Fibroblast of skin of abdomen (primary cell): ENCODE results near the gene GAREM1.

Source experiments
- DNase-seq: peaks from one replicate; pipeline ENCODE4 v3.0.0-alpha.2; 2013

Gene GAREM1

GRCh38 chr18:32422978-32423740 lies 47.5 kb downstream of the GAREM1 start:
- no peak for DNase-seq

- DNase-seq: no peak
These were observed 48.5 kb downstream of the GAREM1 start for GRCh38 chr18:32422201-32422600.

- no peak for DNase-seq
These were observed 50.5 kb downstream of the GAREM1 start for GRCh38 chr18:32420084-32420750.

- no peak for DNase-seq
These were observed 52.5 kb downstream of the GAREM1 start for GRCh38 chr18:32418148-32418547.

GRCh38 chr18:32405588-32405987 lies 65.1 kb downstream of the GAREM1 start:
- no peak for DNase-seq

DNA sequence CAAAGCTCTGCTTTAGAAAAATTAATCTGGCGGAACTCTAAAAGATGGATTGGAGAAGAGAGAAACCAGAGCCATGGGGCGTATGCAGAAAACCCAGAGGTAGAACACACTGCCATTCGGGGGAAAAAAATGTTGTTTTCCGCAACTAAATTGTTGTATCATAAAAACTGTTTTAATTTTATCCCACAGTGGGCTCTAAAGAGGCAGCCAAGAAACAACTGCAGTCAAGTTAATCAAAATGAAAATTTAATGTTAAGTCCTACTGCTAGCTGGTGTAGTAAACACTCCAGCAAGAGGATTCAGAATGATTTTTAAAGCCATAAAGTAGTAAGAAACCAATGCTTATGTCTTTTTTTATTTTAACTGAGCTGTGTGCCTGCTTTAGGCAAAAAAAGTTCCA lies 69.1 kb downstream of the GAREM1 start:
- no peak for DNase-seq

- DNase-seq: no peak
These were observed 77.3 kb downstream of the GAREM1 start for GRCh38 chr18:32393407-32393806.

DNA sequence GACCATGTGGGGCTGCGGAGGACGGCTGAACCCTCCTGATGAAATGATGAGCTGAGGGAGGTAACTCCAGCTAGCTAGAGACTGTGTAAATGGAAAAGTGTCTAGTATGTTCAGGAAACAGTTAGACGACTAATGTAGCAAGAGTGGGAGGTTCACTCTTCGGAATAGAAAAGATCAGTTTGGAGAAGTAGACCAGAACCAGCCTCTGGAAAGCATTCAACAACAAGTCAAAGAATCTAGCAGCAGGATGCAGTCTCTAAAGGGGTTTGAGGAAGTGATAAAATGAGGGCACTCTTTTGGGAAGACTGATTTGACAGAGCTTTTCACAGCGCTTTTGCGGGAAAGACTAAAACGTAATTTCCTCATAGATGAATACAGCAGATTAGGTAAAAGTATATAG lies 79.6 kb downstream of the GAREM1 start:
- no peak for DNase-seq

DNA sequence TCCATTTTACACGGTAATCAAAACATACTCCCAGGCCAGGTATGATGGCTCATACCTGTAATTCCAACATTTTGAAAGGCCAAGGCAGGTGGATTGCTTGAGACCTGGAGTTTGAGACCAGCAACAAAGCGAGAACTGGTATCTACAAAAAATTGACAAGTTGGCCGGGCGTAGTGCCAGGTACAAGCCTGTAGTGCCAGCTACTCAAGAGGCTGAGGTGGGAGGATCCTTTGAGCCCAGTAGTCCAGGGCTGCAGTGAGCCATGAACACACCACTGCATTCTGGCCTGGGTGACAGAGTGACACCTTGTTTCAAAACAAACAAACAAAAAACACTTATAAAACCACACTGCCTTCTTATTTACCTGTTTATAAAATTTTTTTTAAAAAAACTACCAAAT lies 80.8 kb downstream of the GAREM1 start:
- no peak for DNase-seq

GRCh38 chr18:32389191-32389590 lies 81.5 kb downstream of the GAREM1 start:
- DNase-seq: no peak

GRCh38 chr18:32386471-32386870 lies 84.2 kb downstream of the GAREM1 start:
- peak; percentile 18 for DNase-seq

DNA sequence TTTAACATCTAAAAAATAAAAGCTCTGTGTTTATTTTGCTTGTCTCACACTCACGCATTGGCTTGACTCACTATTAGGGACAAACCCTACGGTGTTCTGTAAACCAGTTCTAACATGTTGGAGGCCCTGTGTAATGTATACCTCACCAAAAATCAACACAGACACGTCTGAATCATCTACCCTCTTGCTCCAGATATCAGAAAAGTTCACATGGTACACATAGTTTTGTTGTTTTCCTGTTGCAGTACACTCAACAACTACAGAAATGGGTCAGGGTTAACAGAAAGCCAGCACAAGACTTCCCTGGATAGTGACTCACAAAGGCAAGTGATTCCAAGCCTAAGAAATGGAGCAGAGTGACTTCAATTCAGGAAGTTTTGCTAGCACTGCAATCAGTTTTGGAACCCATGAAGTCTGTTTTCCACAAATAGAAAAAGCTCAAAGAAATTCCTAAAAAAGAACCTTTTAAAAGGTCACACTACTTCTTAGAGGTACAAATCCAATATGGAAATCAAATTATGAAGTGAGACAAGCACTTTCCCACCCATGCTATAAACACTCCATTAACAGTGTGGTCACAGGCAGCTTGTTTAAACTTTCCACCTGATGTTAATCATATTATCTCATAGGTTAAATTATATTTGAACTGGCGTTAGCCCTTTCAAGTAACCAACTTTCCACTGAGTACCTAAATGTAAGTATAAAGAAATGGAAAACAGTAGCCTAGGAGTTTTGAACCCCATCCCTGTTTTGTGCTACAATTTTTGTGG lies 87.4 kb downstream of the GAREM1 start:
- peak; percentile 70 for DNase-seq

DNA sequence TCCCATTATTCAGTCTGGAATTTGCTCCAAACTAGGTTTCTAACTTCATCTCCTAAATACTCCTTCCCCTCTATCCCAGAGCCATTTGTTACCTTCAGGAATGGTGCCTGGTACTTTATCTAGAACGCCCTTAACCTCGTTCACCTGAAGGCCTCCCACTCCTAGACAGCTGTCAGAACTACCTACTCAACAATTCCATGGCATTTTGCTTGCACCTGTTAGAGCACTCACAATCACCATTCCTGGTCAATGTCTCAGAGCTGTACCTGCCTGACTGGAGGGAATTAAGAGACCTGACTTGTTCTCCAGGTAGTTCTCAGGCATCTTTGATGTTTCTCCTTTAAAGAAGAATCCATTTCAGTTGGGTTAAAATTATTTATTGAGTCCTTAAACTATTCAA lies 88.9 kb downstream of the GAREM1 start:
- DNase-seq: no peak

DNA sequence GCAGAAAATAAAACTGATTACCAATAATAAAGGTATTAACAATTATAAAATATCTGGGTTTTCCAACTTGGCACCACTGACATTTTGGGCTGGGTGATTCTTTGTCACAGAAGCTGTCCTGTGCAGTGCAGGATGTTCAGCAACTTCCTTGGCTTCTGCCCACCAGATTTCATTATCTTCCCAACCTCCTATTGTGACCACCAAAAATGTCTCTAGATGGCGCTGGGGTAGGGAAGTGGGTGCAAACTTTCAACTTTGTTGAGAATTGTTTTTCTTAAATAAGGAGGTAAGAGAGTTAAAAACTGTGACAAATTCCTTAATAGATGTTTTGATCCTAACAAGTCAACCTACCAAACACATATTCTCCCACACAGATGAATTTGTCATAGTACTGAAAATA lies 90.1 kb downstream of the GAREM1 start:
- DNase-seq: no peak

DNA sequence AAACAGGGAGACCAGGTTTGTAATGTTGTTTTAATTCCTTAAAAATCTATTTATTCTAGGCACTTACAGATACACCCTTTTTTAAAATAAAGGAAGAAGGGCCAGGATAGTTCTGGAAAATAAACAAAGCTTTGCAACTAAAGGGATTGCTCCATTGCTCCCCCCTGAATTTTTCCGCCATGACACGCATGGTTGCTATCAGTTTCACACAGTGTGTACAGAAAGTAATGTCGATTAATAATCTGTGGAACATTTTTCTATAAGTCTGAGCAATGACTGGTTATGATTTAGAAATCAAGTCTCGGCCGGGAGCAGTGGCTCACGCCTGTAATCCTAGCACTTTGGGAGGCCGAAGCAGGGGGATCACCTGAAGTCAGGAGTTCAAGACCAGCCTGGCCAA lies 90.8 kb downstream of the GAREM1 start:
- DNase-seq: no peak

DNA sequence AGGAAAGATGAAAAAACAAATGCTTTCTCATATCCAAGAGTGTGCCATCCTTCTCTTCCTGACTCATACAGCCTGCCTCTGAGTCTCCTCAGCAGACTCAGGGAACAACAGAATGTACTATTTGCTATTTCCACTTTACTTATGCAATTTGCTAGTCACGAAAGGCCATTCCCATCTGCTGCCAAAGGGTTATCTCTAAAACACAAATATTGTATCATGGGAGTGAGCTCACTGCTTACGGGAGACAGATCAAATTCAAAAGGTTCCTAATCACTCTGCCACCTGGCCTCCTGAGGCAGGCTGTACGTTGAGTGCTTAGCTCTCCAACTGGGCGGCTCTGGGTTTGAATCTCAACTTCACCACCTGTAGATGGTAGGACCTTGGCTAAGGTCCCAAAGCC lies 92.0 kb downstream of the GAREM1 start:
- DNase-seq: no peak

DNA sequence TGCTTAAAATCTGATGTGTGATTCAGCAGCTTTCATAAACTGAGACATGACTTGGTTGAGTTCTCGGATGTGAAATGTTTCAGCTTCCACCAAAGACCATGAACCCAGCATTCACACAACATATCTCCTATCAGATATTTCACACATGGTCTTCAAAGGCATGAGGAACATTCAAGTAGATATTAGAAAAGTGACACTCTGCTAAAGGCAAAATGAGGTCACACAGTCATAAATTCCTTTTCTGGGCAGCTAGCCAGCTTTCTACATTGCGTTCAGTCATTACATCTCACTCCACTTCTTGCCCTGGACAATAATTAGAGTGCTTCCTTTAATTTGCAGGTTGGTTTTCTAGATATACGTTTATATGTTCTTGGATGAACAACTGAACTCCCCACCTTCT lies 96.7 kb downstream of the GAREM1 start:
- peak; percentile 48 for DNase-seq

DNA sequence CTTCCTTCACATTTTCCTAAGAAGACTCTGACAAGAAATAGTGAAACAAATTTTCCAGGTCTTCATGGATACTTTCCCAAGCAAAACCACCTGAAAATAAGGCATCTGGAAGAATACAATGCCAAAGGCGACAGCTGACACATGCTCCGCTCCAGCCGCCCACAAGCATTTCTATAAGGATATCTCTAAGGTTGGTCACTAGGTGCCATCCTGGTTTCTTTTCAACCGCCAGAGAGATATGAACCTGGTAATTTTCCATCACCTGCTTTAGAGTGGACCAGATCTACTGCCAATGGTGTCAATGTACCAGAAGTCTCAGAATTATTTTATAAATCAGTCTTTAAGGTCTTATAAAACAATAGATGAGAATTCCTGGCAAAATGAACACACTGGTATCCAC lies 97.2 kb downstream of the GAREM1 start:
- DNase-seq: no peak

GRCh38 chr18:32372381-32373061 lies 98.2 kb downstream of the GAREM1 start:
- no peak for DNase-seq

DNA sequence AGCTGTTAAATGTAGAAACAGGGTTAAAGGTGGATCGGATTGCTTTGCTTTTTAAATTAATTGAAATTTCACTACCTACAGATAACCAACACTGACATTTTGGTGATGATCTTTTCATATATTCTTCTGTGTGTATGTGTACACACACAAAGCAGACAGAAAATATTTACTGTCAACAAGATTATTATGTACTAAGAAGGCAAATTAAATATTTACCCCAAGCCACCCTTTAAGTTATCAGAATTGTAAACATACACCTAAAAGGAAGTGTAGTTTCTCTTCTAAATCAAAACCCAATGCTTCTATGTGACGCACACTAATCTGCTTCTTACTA lies 98.7 kb downstream of the GAREM1 start:
- no peak for DNase-seq

DNA sequence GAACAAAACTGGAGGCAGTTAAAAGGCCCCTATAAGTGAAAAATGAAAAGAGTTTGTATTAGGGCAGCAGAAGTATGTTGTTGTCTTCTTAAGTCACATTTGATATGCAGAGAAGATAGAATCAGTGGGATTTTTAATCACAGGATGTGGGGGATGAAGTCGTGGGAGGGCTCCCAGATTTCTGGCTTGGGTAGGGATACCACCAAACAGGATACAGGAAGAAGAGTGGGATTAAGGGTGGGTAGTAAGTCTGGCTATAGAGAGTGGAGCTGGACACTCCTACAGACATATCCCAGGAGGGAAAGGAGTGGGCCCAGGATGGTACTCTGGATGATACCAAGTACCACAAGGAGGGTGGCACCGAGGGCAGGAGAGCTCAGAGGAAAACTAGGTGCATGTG lies 99.3 kb downstream of the GAREM1 start:
- DNase-seq: no peak

GRCh38 chr18:32368991-32369390 lies 101.7 kb downstream of the GAREM1 start:
- DNase-seq: no peak

- DNase-seq: peak; percentile 18
These were observed 102.5 kb downstream of the GAREM1 start for GRCh38 chr18:32368170-32368569.
